Activated T-cell treated with anti-CD3 and anti-CD28 coated beads, Interleukin-2, amount 50 U/mL, for 72 hours (primary cell): ENCODE measurements around the gene THUMPD2. TPM values are rescaled to one million over a fixed set of nuclear protein-coding genes. Genes with fewer than 3 reads are reported as not detected.

Experiments used
- ATAC-seq, 2 donors: fragments of 150-1000 bp; cut with Tn5 transposase; replicated peaks in 1 of 2; 2 replicates each; pipeline ENCODE4 v1.10.0; 2021; ENCODE audit warnings: moderate library complexity in 2 of 2, mild to moderate bottlenecking in 1 of 2
- DNase-seq, 2 donors: peaks; one replicate each; pipeline ENCODE4 v3.0.0; 2021 to 2022; ENCODE audit warnings: mixed read lengths in 1 of 2
- H3K27ac Mint-ChIP-seq: one replicate; pipeline ENCODE4 v1.8.0; 2022; ENCODE audit warnings: mild to moderate bottlenecking, moderate library complexity, mixed read lengths
- H3K27me3 Mint-ChIP-seq: one replicate; pipeline ENCODE4 v1.8.0; 2022; ENCODE audit warnings: low read depth, mixed read lengths
- H3K36me3 Mint-ChIP-seq, 2 donors: one replicate each; pipeline ENCODE4 v1.8.0; 2022; ENCODE audit warnings: mixed read lengths in 2 of 2, mild to moderate bottlenecking in 1 of 2; ENCODE audit not compliant: insufficient read depth in 2 of 2
- H3K4me1 Mint-ChIP-seq: one replicate; pipeline ENCODE4 v1.8.0; 2022; ENCODE audit warnings: low read depth, mixed read lengths
- H3K4me3 Mint-ChIP-seq, 2 donors: one replicate each; pipeline ENCODE4 v1.8.0; 2022; ENCODE audit warnings: mild to moderate bottlenecking in 2 of 2, mixed read lengths in 2 of 2, moderate library complexity in 2 of 2
- H3K9me3 Mint-ChIP-seq, 2 donors: one replicate each; pipeline ENCODE4 v1.8.0; 2022; ENCODE audit warnings: mixed read lengths in 2 of 2
- total RNA-seq, 2 donors: library from RNA; stranded (reverse); gene quantifications; one replicate each; pipeline ENCODE4 v1.2.3, GENCODE V29; 2022

Gene THUMPD2
- total RNA-seq, 2 donors from 2014 or later: 13.1 to 19.6 TPM

GRCh38 chr2:39704540-39704939, 74.5 kb downstream of the THUMPD2 start:
- Mint-ChIP-seq H3K27me3 (peaks cover 35% of the 10 kb centered on the region), H3K4me3 (no peak overlapping the region), H3K9me3 (peaks cover 13 to 16% of the 10 kb centered on the region in 2 donors), H3K4me1 (no peaks in the 10 kb centered on the region), H3K27ac (no peak overlapping the region), H3K36me3 (peaks cover 5 to 17% of the 10 kb centered on the region in 2 donors)
- DNase-seq (no peak), ATAC-seq (no peak)

- H3K4me1 Mint-ChIP-seq: no peaks in the 10 kb centered on the region
These were observed 75.7 kb downstream of the THUMPD2 start for GRCh38 chr2:39703181-39703872.

GRCh38 chr2:39701137-39701536, 77.9 kb downstream of the THUMPD2 start:
- no peaks in the 10 kb centered on the region for H3K4me1 Mint-ChIP-seq
- H3K27ac Mint-ChIP-seq: no peak overlapping the region
- H3K9me3 Mint-ChIP-seq: peaks cover 13 to 18% of the 10 kb centered on the region in 2 donors
- ATAC-seq: no peak
- DNase-seq: no peak
- H3K36me3 Mint-ChIP-seq: peaks cover 5 to 17% of the 10 kb centered on the region in 2 donors
- H3K27me3 Mint-ChIP-seq: peaks cover 27% of the 10 kb centered on the region
- no peak overlapping the region for H3K4me3 Mint-ChIP-seq

More at GRCh38 chr2:39703181-39703872, 75.7 kb downstream of the THUMPD2 start:
- peaks cover 35% of the 10 kb centered on the region for H3K27me3 Mint-ChIP-seq
- peaks cover 5 to 17% of the 10 kb centered on the region in 2 donors for H3K36me3 Mint-ChIP-seq
- ATAC-seq: no peak
- no peak overlapping the region for H3K27ac Mint-ChIP-seq
- no peak for DNase-seq
- peaks cover 13 to 18% of the 10 kb centered on the region in 2 donors for H3K9me3 Mint-ChIP-seq
- no peak overlapping the region for H3K4me3 Mint-ChIP-seq

- Mint-ChIP-seq H3K9me3 (peaks cover 13 to 18% of the 10 kb centered on the region in 2 donors), H3K4me1 (no peaks in the 10 kb centered on the region), H3K4me3 (no peak overlapping the region), H3K27ac (no peak overlapping the region), H3K27me3 (peaks cover 19% of the 10 kb centered on the region), H3K36me3 (peaks cover 5 to 17% of the 10 kb centered on the region in 2 donors)
- ATAC-seq (no peak), DNase-seq (no peak)
These were observed 81.6 kb downstream of the THUMPD2 start for GRCh38 chr2:39697454-39697853.

- H3K4me1 Mint-ChIP-seq: no peaks in the 10 kb centered on the region
- H3K27me3 Mint-ChIP-seq: peaks cover 18% of the 10 kb centered on the region
- H3K36me3 Mint-ChIP-seq: peaks cover 5 to 12% of the 10 kb centered on the region in 2 donors
- peaks cover 9 to 16% of the 10 kb centered on the region in 2 donors for H3K9me3 Mint-ChIP-seq
- H3K4me3 Mint-ChIP-seq: no peak overlapping the region
- DNase-seq (no peak), ATAC-seq (no peak)
- H3K27ac Mint-ChIP-seq: no peak overlapping the region
These were observed 82.2 kb downstream of the THUMPD2 start for GRCh38 chr2:39696838-39697237.

- Mint-ChIP-seq H3K27ac (no peak overlapping the region), H3K36me3 (peaks cover 1 to 5% of the 10 kb centered on the region in 2 donors), H3K9me3 (peaks cover 5 to 10% of the 10 kb centered on the region in 2 donors), H3K4me1 (no peaks in the 10 kb centered on the region), H3K4me3 (no peak overlapping the region), H3K27me3 (peaks cover 12% of the 10 kb centered on the region)
- ATAC-seq (no peak), DNase-seq (no peak)
These were observed 82.9 kb downstream of the THUMPD2 start for GRCh38 chr2:39696101-39696553.

- Mint-ChIP-seq H3K27me3 (peaks cover 24% of the 10 kb centered on the region), H3K27ac (no peak overlapping the region), H3K9me3 (peaks cover 2 to 3% of the 10 kb centered on the region in 2 donors), H3K36me3 (peaks cover 0 to 2% of the 10 kb centered on the region in 2 donors), H3K4me3 (no peak overlapping the region), H3K4me1 (no peaks in the 10 kb centered on the region)
- no peak for ATAC-seq
- no peak for DNase-seq
These were observed 85.8 kb downstream of the THUMPD2 start for GRCh38 chr2:39693245-39693644.

GRCh38 chr2:39689876-39690275, 89.2 kb downstream of the THUMPD2 start:
- peaks cover 27% of the 10 kb centered on the region for H3K27me3 Mint-ChIP-seq
- no peaks in the 10 kb centered on the region for H3K4me1 Mint-ChIP-seq
- H3K27ac Mint-ChIP-seq: no peak overlapping the region
- no peak for ATAC-seq
- H3K9me3 Mint-ChIP-seq: peaks cover 2 to 3% of the 10 kb centered on the region in 2 donors
- no peak for DNase-seq
- H3K36me3 Mint-ChIP-seq: peaks cover 0 to 2% of the 10 kb centered on the region in 2 donors
- no peak overlapping the region for H3K4me3 Mint-ChIP-seq

GRCh38 chr2:39689272-39689841, 89.7 kb downstream of the THUMPD2 start:
- DNase-seq (no peak), ATAC-seq (no peak)
- Mint-ChIP-seq H3K27ac (no peak overlapping the region), H3K27me3 (peaks cover 30% of the 10 kb centered on the region), H3K36me3 (peaks cover 0 to 2% of the 10 kb centered on the region in 2 donors), H3K4me1 (no peaks in the 10 kb centered on the region), H3K9me3 (peaks cover 2 to 3% of the 10 kb centered on the region in 2 donors), H3K4me3 (no peak overlapping the region)

- no peak for ATAC-seq
- Mint-ChIP-seq H3K27me3 (peaks cover 30% of the 10 kb centered on the region), H3K4me3 (no peak overlapping the region), H3K4me1 (no peaks in the 10 kb centered on the region), H3K9me3 (peaks cover 2 to 3% of the 10 kb centered on the region in 2 donors), H3K27ac (no peak overlapping the region), H3K36me3 (peaks cover 0 to 2% of the 10 kb centered on the region in 2 donors)
- DNase-seq: no peak
These were observed 90.9 kb downstream of the THUMPD2 start for GRCh38 chr2:39688181-39688580.

GRCh38 chr2:39686456-39686855, 92.6 kb downstream of the THUMPD2 start:
- H3K4me3 Mint-ChIP-seq: no peak overlapping the region
- peaks cover 0 to 2% of the 10 kb centered on the region in 2 donors for H3K36me3 Mint-ChIP-seq
- peaks cover 2 to 3% of the 10 kb centered on the region in 2 donors for H3K9me3 Mint-ChIP-seq
- H3K4me1 Mint-ChIP-seq: no peaks in the 10 kb centered on the region
- H3K27me3 Mint-ChIP-seq: peaks cover 25% of the 10 kb centered on the region
- ATAC-seq (no peak), DNase-seq (no peak)
- H3K27ac Mint-ChIP-seq: no peak overlapping the region
